SK-N-SH (cell line): ENCODE measurements around the gene YAP1. TPM values are rescaled to one million over a fixed set of nuclear protein-coding genes. Genes with fewer than 3 reads are reported as not detected.

Experiments
- CTCF ChIA-PET: fragments of 300-600, 350-600 bp; formaldehyde crosslinking; extraction: SDS; loops from one replicate; lab custom pipeline; 2021; lab: Yijun Ruan, JAX
- POLR2A ChIA-PET: fragments of 350-600 bp; sonication (Branson Sonifier 250); formaldehyde crosslinking; extraction: SDS; loops from one replicate; lab custom pipeline; 2020; ENCODE audit warnings: antibody characterized with exemption, inconsistent platforms; lab: Yijun Ruan, JAX
- DNase-seq: peaks from one replicate; pipeline ENCODE4 v3.0.0; 2012
- H2AFZ ChIP-seq: fragments of 200-600 bp; sonication (generic); 2 replicates; pipeline ENCODE4 v1.8.1; 2016; ENCODE audit warnings: antibody characterized with exemption, mild to moderate bottlenecking, low read depth
- H3F3A ChIP-seq: fragments of 200-600 bp; sonication (generic); replicated peaks from 2 replicates; pipeline ENCODE3; 2016; ENCODE audit warnings: antibody characterized with exemption, mild to moderate bottlenecking; ENCODE audit not compliant: insufficient read depth
- H3K27ac ChIP-seq, 2 experiments: fragments of 200-500 bp in 1 of 2; fragments of 200-600 bp in 1 of 2; sonication (Bioruptor generic) in 1 of 2; sonication (generic), shearing (Covaris generic) in 1 of 2; 2 replicates each; pipeline versions ENCODE4 v1.5.1 to v1.6.1; 2014 to 2016; ENCODE audit warnings: low read depth in 2 of 2, inconsistent platforms in 1 of 2, low read length in 1 of 2, mild to moderate bottlenecking in 1 of 2, mixed read lengths in 1 of 2
- H3K27me3 ChIP-seq: fragments of 200-600 bp; sonication (generic), shearing (Covaris generic); 2 replicates; pipeline ENCODE4 v1.6.1; 2016; ENCODE audit warnings: mixed run types; ENCODE audit not compliant: insufficient read depth
- H3K36me3 ChIP-seq, 2 experiments: fragments of 200-500 bp in 1 of 2; fragments of 200-600 bp in 1 of 2; sonication (Bioruptor generic) in 1 of 2; sonication (generic) in 1 of 2; replicated peaks in 1 of 2; 2 replicates each; pipeline versions ENCODE3 to v1.5.1; 2014 to 2016; ENCODE audit warnings: low read length in 1 of 2, mild to moderate bottlenecking in 1 of 2; ENCODE audit not compliant: insufficient read depth in 2 of 2, control insufficient read depth in 1 of 2
- H3K4me1 ChIP-seq, 2 experiments: fragments of 200-500 bp in 1 of 2; fragments of 200-600 bp in 1 of 2; sonication (Bioruptor generic) in 1 of 2; sonication (generic), shearing (Covaris generic) in 1 of 2; 2 replicates each; pipeline versions ENCODE4 v1.5.1 to v1.6.1; 2014 to 2016; ENCODE audit warnings: low read depth in 1 of 2, low read length in 1 of 2, mixed run types in 1 of 2; ENCODE audit not compliant: insufficient read depth in 2 of 2, control insufficient read depth in 1 of 2
- H3K4me2 ChIP-seq: fragments of 200-600 bp; sonication (generic), shearing (Covaris generic); 2 replicates; pipeline ENCODE4 v1.6.1; 2017; ENCODE audit warnings: mixed run types
- H3K4me3 ChIP-seq, 2 experiments: fragments of 200-500 bp in 1 of 2; fragments of 200-600 bp in 1 of 2; sonication (Bioruptor generic) in 1 of 2; sonication (generic), shearing (Covaris generic) in 1 of 2; 2 replicates each; pipeline versions ENCODE4 v1.5.1 to v1.8.1; 2014 to 2016; ENCODE audit warnings: low read depth in 2 of 2, inconsistent platforms in 1 of 2, low read length in 1 of 2, mild to moderate bottlenecking in 1 of 2, mixed read lengths in 1 of 2, moderate library complexity in 1 of 2
- H3K79me2 ChIP-seq: fragments of 200-600 bp; sonication (generic); 2 replicates; pipeline ENCODE4 v1.8.1; 2017; ENCODE audit warnings: mild to moderate bottlenecking; ENCODE audit not compliant: insufficient read depth
- H3K9ac ChIP-seq: fragments of 200-600 bp; sonication (generic); 2 replicates; pipeline ENCODE4 v1.6.1; 2017; ENCODE audit warnings: mixed run types
- H3K9me2 ChIP-seq: fragments of 200-600 bp; sonication (generic); 2 replicates; pipeline ENCODE4 v1.6.1; 2017; ENCODE audit warnings: mixed run types
- H3K9me3 ChIP-seq: fragments of 200-600 bp; sonication (generic); 2 replicates; pipeline ENCODE4 v1.6.1; 2017; ENCODE audit warnings: mixed run types, mild to moderate bottlenecking, moderate library complexity
- H4K20me1 ChIP-seq: fragments of 200-600 bp; sonication (generic); 2 replicates; pipeline ENCODE4 v1.6.1; 2017; ENCODE audit warnings: mild to moderate bottlenecking, mixed run types; ENCODE audit not compliant: insufficient read depth
- CTCF ChIP-seq: fragments of 200-600 bp; sonication (generic); IDR thresholded peaks from 2 replicates; pipeline ENCODE4 v1.6.1; 2017; ENCODE audit warnings: antibody characterized with exemption, mild to moderate bottlenecking, moderate library complexity
- FOSL2 ChIP-seq: IDR thresholded peaks from 2 replicates; pipeline ENCODE4 v1.4.0; 2012; ENCODE audit warnings: low read depth, mild to moderate bottlenecking, moderate library complexity, borderline replicate concordance
- FOXJ3 ChIP-seq: sonication (generic); formaldehyde crosslinking; IDR thresholded peaks from 2 replicates; pipeline ENCODE4 v1.5.1; 2020; ENCODE audit warnings: mild to moderate bottlenecking, missing genetic modification reagents
- IRF3 ChIP-seq: fragments of 150-350 bp; IDR thresholded peaks from 2 replicates; pipeline ENCODE4 v1.6.1; 2016; ENCODE audit warnings: mild to moderate bottlenecking, low read depth, low read length
- JUND ChIP-seq: IDR thresholded peaks from 2 replicates; pipeline ENCODE4 v1.4.0; 2012
- MXI1 ChIP-seq: IDR thresholded peaks from 2 replicates; pipeline ENCODE4 v1.6.1; 2012; ENCODE audit warnings: mild to moderate bottlenecking, low read depth, low read length, improper control_type of control experiment
- NFIC ChIP-seq: IDR thresholded peaks from 2 replicates; pipeline ENCODE4 v1.4.0; 2012; ENCODE audit warnings: borderline replicate concordance
- NRF1 ChIP-seq: IDR thresholded peaks from 2 replicates; pipeline ENCODE4 v1.6.1; 2012; ENCODE audit warnings: low read depth, mild to moderate bottlenecking, low read length
- POLR2AphosphoS5 ChIP-seq: IDR thresholded peaks from 2 replicates; pipeline ENCODE4 v1.6.1; 2012; ENCODE audit warnings: low read depth, low read length
- RCOR1 ChIP-seq: fragments of 150-350 bp; IDR thresholded peaks from 2 replicates; pipeline ENCODE4 v1.6.1; 2017; ENCODE audit warnings: antibody characterized with exemption, low read length
- RXRA ChIP-seq: IDR thresholded peaks from 2 replicates; pipeline ENCODE4 v1.4.0; 2012; ENCODE audit warnings: low read depth, mild to moderate bottlenecking, borderline replicate concordance
- SIN3A ChIP-seq: IDR thresholded peaks from 2 replicates; pipeline ENCODE4 v1.6.1; 2012; ENCODE audit warnings: low read depth, mild to moderate bottlenecking, low read length, moderate library complexity, borderline replicate concordance
- SMC3 ChIP-seq: IDR thresholded peaks from 2 replicates; pipeline ENCODE4 v1.6.1; 2012; ENCODE audit warnings: low read depth, low read length, improper control_type of control experiment
- TEAD4 ChIP-seq: IDR thresholded peaks from 2 replicates; pipeline ENCODE4 v1.4.0; 2012; ENCODE audit warnings: mild to moderate bottlenecking, borderline replicate concordance; ENCODE audit not compliant: insufficient read depth
- YY1 ChIP-seq: IDR thresholded peaks from 2 replicates; pipeline ENCODE4 v1.4.0; 2012; ENCODE audit warnings: low read depth, mild to moderate bottlenecking
- WGBS: methylation state at CpG from one replicate; pipeline ENCODE4 v1.1.6; 2017; ENCODE audit warnings: low lambda C conversion rate; 5-methylcytosine and 5-hydroxymethylcytosine counted together
- polyA plus RNA-seq, 3 experiments: library from polyadenylated mRNA; depleted of rRNA; stranded (reverse); fragments of >200 nt; gene quantifications; 2 replicates each; pipeline ENCODE4 v1.2.3, GENCODE V29; 2012
- TF ChIP-seq, protein P1 (sequence below): IDR thresholded peaks from 2 replicates; pipeline ENCODE4; 2012

Gene YAP1
- polyA plus RNA-seq, 1 of the 3 experiments (the other 2 are of a cell fraction) = 53.2 TPM

GRCh38 chr11:102239911-102240310, 129.7 kb downstream of the YAP1 start (continued):
- TF ChIP-seq, protein P1, sequence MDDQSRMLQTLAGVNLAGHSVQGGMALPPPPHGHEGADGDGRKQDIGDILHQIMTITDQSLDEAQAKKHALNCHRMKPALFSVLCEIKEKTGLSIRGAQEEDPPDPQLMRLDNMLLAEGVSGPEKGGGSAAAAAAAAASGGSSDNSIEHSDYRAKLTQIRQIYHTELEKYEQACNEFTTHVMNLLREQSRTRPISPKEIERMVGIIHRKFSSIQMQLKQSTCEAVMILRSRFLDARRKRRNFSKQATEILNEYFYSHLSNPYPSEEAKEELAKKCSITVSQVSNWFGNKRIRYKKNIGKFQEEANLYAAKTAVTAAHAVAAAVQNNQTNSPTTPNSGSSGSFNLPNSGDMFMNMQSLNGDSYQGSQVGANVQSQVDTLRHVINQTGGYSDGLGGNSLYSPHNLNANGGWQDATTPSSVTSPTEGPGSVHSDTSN = no peak
- TF ChIP-seq JUND = no peak
- TF ChIP-seq IRF3 = no peak
- TF ChIP-seq RXRA = no peak
- TF ChIP-seq SMC3 = no peak
- TF ChIP-seq TEAD4 = no peak
- no peak for TF ChIP-seq MXI1
- no peak for TF ChIP-seq SIN3A
- no peak for TF ChIP-seq YY1

- no peak for TF ChIP-seq CTCF
- TF ChIP-seq MXI1 = no peak
- no peak for TF ChIP-seq NFIC
- TF ChIP-seq POLR2AphosphoS5 = no peak
- no peak for TF ChIP-seq RCOR1
- no peak for TF ChIP-seq NRF1
- TF ChIP-seq, protein P1 = no peak
- no peak for TF ChIP-seq FOXJ3 (CRISPR knock-in tag)
- TF ChIP-seq SIN3A = no peak
- TF ChIP-seq FOSL2 = no peak
- POLR2A ChIA-PET = no interaction called here
- DNase-seq = no peak
Observed at GRCh38 chr11:102240502-102240901, 130.3 kb downstream of the YAP1 start.

More at GRCh38 chr11:102240502-102240901, 130.3 kb downstream of the YAP1 start:
- Histone ChIP-seq H3K27ac (peak overlapping the region in 1 of 2 experiments; percentile 54; a peak in 2 of 4 replicates), H4K20me1 (no peaks in the 10 kb centered on the region), H3K36me3 (no peaks in the 10 kb centered on the region), H3K9ac (no peak overlapping the region), H3K79me2 (no peaks in the 10 kb centered on the region), H2AFZ (no peak overlapping the region), H3K27me3 (no peaks in the 10 kb centered on the region), H3K9me3 (no peaks in the 10 kb centered on the region), H3K4me1 (0 out of 4 replicates have a peak, but pooled peaks cover 0 to 10% of the 10 kb centered on the region in 2 experiments), H3F3A (peaks cover 18% of the 10 kb centered on the region), H3K4me2 (no peak overlapping the region), H3K4me3 (no peak overlapping the region), H3K9me2 (no peaks in the 10 kb centered on the region)
- CTCF ChIA-PET = no interaction called here
- WGBS = 47% methylated on average over 2 of the region's 2 CpGs
